GM21526 (cell line): Measurements from ENCODE around the gene RPTOR.

ENCODE experiments used
- ATAC-seq: cut with Tn5 transposase; IDR thresholded peaks from one replicate; pipeline ENCODE4 v1.9.1; 2021; ENCODE audit warnings: moderate library complexity; ENCODE audit not compliant: unreplicated experiment, low FRiP score

The RPTOR gene

DNA sequence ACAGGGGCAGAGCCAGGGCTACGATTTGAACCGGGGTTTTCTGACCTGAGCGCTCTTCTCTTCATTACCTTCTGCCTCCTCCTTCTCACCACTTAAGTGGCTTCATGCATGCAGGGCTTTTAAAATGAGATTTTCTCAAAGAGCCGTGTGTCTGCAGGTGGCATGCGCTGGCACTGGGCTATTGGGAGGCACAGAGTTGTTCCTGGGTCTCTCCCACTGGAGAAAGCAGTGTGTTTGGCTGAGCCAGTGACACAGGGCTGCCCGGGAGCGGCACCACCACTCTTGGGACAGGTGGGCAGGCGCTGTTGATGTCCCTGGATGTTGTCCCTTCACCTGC, 228.2 kb downstream of the RPTOR start:
- ATAC-seq = no peak

DNA sequence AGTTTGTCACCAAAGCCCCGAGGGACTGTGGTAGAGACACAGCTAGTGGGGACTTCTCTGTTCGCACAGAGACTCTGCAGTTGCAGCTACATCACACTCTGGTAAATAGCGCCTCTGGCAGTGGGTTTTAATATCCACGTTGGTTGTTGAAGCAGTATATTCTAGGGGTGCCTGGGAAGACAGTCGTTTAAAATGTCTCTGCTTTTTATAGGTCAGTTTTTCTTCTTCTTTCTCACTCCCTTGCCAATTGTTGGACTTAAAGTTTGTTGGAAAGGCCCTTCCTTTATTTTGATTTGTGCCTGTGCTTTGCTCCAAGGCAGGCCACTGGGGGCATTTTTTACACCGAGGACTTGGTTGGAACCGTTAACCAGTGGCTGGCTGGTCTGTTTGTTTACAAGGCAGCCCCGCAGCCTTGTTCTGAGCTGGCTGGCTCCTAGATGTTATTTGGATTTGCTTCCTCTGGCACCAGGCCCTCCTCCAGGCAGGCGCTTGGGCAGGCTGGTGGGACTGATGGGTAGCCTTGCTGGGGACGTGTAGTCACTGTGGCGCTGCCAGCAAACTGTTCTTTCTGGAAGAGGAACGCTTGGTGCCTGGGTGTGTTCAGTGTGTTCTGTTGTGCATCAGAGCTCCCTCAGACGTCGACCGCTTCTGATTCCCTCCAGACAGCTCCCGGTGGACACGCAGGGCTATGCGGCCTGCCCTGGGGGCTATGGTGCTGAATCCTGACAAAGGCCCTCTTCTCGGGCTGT, 228.8 kb downstream of the RPTOR start:
- ATAC-seq = no peak

DNA sequence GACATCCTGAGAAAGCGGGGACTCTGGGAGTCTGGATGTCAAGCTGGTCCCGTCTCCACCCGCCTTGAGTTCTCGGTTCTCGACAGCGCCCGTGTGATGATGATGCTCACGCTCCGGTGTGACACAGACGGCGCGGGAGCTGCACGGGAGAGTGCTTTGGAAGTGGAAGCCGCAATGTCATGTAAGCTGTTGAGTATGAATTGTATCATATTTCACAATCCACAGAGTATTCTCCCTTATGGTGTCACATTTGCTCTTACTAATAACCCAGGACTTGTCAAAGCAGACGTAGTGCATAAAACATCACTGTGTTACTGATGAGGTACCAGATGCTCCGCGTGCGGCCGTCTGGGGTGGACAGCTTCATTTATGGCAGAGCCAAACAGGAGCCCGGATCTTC, 229.5 kb downstream of the RPTOR start:
- ATAC-seq = no peak

DNA sequence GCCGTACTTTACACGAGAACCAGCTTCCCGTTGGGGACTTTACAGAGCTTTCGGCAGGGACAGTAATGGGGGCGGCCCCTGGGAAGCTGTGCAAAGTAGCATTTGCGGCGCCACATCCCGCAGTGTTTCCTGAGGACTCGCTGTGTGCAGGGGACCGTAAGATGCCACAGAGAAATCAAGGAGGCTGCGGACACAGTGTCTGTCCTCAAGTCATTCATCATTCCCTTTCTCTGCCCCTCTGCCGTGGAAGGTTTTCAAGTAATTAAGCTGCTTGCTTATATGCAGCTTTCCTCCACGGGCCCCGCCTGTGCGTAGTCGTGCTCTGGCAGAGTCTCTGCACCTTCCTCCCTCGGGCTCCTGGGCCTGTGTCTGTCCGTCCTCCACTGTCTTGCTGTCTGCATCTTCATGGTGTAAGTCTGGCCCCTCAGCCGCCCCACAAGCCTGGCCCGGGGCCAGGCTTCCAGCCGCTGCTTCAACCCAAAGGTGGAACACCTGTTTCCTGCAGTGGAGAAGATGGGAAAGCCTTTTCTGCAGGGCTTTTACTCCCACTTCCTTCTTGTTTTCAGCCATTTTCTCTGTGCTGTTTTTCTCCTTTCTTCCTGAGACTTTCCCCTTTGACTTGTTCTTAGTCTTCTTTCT, 230.1 kb downstream of the RPTOR start:
- ATAC-seq = no peak

DNA sequence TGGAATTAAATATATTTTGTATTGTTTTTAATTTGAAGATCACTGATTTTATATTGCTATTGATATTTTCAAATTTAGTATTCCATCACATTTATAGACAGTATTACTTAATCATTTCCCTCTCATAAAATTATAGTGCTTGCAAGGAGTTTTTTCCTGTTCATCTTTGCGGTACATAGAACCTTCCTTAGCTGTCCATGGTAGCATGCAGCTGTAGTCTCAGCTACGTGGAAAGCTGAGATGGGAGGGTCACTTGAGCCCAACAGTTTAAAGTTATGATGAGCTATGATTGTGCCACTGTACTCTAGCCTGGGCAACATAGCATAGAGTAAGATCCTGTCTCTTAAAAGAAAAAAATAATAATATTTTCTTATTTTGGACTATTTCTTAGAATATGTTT, 231.2 kb downstream of the RPTOR start:
- no peak for ATAC-seq

DNA sequence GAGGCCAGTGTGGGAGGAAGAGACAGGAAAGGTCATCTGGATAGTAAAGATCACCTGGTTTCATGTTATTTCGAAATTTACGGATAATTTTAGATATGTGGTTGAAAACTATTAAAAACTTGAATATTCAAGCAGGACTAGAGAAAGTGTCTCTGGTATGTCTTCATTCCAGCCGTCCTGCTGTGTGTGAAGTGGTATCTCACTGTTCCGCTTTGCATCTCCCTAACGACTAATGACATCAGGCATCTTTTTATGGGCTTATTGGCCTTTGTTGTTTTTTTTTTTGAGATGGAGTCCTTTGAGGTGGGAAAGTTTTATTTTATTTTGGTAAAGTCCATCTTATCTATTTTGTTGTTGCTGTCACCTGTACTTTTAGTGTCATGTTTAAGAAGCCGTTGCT, 232.6 kb downstream of the RPTOR start:
- no peak for ATAC-seq

DNA sequence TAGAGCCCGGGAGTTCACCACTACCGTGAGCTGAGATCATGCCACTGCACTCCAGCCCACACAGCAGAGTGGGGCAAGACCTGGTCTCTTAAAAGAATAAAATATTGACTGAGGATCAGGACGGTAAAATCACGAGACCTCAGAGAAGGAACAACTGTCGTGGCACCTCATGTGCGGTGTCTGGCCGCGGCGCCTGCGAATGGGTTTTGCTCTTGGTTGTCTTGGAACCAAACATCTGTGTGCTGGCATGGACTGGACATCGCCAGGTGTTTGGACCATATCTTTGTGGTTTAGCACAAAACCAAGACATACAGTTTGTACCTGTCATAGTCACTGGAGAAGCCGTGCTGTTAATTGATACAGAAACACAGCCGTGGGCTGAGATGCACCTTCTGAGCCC, 234.1 kb downstream of the RPTOR start:
- no peak for ATAC-seq

DNA sequence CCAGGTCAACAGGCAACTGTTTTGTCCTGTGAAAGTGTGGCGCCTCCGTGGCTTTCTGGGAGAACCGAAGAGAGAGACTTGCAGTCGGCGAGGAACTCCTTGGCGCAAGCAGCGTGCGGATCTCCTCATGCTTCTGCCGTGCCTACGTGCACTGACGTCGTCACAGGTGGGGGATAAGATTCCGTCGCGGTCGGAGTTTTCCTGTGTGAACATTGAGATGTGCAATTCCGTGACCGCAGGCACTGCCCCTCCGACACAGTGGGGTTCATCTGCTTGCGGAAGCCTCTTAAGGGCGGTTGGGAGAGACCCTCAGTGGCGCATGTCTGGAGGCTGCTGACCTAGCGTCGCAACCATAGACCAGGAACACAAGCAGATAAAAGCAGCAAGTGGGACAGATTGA, 234.7 kb downstream of the RPTOR start:
- ATAC-seq = no peak

DNA sequence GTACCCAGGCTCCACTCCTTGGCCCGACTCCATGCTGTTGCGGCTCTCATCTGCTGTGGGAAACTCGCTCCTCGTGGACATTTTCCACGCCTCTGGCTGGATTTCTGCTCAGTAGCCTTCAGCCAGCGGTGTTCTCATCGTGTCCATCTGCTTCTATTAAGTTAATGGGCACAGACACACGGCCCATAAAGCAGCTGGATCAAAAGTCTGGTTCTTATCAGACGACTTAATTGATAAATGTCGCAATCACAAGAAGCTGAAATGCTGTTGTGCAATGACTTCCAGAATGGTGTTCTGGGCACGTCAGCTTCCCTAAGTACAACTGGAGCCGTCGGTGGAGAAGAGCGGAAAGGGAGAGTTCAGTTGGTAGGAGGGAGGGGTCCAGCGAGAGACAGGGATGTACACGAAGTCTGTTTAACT, 235.3 kb downstream of the RPTOR start:
- no peak for ATAC-seq

DNA sequence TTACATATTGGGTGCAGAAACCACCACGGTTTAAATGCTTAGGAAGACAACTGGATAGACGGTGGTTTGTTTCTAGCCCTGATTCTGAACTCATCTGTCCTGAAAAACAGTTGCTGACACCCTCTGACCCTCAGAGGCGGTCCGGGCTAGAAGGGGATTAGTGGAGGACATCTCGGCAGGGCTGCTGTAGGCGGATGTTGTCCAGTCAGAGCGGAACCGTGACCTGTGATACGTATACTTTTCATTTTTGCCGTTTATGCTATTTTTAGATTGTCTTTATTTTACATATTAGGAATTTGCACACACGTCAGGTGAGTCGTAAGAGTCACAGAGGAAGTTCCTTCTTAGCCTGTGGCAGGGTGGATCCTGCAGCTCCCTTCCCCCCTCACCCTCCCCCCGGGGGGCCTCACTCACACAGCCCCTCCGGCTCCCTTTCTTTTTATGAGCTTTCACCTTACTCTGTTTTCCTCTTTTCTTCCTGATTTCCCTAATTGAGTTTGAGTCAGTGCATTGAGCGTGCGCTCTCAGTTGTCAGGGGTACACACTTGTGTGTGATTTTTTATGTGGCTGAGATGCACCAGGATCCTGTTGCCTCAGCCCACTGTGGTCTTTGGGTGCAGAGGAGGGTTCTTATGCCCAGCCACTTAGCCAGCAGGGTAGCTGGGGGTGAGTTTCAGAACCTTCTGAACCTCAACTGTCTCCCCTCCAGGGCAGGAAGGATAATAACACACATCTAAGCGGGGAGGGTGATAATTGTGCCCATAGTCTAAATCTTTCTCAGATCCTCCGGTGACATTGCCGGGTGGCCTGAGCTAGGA, 236.0 kb downstream of the RPTOR start:
- no peak for ATAC-seq

DNA sequence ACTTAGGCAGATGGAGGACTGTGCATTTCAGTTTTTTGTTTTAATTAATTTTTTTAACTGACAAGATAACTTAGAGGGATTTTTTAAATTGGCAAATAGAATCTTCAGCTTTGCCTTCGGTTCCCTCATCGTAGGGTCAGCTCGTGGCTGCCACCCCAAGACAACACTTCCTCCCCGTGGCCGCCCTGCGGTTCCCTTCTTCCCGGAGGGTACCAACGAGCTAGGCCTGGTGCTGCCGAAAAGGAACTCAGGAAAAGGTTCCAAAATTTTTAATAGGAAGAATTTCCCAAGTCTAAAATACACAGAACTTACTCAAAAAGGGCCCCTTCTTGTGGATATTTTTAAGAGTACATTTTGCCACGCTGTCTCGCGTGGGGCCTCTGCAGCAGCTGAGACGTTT, 236.6 kb downstream of the RPTOR start:
- ATAC-seq = no peak

DNA sequence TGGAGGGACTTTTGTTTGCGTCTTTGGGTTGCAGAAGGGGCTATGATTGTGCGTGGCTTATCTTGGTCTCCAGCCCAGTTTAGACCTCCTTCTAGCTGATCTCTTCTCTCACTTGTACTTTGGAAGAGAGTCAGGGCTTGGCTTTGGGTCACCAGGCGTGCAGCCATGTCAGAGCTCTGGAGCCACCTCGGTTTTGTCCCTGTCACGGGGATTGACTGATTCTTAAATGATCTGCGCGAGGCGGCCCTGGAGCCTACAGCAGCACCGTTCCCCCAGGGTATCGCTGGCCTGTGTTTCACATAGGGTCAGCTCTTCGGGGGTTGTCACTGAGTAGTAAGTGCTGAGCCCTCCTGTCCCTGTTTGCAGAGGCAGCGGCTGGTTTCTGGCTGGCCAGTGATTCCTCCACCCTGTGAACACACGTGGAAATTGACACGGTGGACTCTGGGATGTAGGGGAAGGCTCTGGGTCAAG, 237.2 kb downstream of the RPTOR start:
- ATAC-seq = no peak

DNA sequence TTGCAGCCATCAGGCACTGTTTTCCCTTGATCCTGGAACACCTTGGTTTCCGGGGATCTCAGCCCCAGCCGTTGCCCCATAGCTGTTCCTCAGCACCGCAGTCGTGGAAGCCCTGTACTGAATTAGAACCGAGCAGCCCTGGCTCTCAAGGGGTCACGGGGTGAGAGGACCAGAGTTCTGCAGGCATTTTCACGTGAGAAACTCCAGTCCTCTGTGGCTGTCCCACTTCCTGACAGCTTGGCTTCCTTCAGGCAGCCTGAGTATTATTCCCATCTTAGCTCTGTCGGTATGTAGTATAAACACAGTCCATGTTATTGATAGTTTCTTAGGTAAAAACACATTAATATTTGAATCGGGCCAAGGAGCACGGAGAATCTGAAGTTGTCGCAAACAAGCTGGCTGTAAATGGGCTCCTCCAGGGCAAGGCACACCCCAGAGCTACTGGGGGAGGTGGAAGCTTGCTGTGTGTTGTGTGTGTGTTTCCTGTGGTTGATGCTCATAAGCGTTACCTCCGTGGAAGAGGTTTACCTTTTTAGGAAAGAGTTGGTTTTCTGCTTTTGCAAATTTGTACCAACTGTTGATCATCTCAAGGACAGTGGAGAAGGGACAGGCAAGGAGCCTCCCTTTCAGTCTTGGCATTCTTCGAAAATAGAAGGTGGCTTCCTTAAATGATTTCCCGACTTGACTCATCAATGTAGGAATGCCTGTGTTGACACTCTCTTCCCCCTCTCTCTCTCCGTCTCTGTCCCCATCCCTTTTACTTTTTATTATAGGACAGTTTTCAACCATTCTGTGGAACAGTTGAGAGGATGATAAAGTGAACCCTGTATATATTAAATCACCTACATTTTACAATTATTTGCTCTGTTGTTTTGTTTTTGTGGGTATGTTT, 238.1 kb downstream of the RPTOR start:
- no peak for ATAC-seq

DNA sequence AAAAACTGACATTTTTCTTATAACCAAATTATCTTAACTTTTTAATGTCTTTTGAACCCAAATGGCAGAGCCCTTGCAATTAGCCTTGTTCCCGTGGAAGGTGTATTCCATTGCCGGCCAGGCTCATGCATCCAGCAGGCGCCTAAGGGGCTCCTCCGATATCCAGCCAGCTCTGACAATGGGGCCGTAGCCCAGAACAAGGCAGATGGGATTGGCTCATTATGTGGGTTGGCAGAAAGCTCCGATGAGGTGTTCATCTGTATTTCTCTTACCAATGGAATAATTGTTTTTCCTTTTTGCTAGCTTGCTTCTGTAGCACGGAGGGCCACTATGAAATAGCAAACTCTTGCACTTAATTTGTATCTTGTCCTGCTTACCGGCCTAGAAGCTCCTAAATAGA, 238.8 kb downstream of the RPTOR start:
- no peak for ATAC-seq

DNA sequence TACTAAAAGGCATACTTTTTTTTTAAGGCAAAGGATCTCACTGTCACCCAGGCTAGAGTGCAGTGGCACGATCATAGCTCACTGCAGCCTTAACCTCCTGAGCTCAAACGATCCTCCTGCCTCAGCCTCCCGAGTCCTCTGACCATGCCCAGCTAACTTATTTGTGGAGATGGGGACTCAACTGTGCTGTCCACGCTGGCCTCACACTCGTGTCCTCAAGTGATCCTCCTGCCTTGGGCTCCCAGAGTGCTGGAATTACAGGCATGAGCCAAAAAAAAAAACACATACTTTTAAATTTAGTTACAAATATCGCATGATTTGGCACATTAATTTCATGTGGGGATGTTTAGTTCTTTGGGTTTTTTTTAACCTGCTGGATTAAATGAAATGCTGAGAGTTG, 239.3 kb downstream of the RPTOR start:
- ATAC-seq = no peak

DNA sequence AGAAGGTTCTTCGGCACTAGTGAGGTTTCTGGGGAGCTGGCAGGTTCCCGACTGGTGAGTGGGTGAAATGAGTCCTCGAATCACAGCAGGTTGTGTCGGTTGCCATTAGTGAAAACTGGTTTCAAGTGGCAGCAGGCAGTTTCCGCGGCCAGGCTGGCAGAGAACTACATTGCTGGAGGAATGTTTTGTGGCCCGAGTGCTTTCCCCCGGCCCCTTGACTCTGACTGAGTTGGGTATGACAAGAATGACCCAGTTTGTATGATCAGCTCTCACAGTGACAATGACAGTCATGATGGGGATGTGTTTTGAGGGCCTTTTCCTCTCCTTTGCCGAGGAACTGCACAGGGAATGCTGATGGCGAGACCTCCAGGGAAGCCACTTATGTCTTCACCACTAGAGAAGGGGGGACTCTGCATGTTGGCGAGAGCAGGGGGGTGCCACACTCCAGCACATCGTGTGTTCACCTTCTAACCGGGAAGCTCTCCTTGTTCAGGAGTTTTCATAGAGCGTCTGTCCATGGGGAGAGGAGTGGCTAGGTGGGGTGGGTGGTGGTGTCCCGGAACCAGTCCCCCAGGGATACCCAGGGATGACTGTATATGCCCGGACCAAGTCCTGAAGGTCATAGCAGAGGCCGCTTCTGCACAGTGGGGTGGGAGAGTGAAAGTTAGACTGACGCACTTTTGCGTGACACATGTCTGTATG, 241.0 kb downstream of the RPTOR start:
- ATAC-seq = no peak

DNA sequence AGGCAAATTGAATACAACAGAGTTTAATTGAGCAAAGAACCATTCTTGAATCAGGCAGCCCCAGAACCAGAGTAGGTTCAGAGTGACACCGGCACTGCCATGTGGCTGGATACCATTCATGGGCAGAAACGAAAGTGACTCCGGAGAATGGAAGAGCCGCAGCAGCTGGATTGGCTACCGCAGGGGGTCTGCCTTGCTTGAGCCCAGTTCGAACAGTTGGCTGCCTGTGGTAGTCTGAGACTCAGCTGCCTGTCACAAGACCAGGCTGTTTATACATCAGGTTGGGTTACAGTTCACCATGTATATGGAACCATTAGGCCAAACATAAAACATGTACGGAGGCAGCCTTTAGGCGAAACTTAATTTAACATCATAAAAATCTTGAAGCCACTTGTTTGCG, 241.8 kb downstream of the RPTOR start:
- no peak for ATAC-seq

DNA sequence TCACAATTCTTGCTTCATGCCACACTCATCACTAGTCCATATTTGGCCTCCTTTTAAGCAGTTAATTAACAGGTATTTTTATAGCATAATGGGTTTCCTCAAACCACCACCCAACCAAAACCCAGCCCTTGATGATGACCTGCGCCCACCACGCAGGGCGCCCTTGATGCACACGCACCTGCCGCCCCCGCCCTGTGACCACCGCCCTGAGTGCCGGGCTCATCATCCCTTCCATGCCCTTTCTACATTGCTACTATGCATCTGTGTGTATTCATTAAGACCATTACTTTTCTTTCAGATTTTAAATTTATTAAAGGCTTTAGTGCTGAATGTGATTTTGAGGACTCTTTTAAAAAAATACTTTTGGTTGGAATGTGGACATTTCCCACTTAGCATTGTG, 242.2 kb downstream of the RPTOR start:
- ATAC-seq = no peak

DNA sequence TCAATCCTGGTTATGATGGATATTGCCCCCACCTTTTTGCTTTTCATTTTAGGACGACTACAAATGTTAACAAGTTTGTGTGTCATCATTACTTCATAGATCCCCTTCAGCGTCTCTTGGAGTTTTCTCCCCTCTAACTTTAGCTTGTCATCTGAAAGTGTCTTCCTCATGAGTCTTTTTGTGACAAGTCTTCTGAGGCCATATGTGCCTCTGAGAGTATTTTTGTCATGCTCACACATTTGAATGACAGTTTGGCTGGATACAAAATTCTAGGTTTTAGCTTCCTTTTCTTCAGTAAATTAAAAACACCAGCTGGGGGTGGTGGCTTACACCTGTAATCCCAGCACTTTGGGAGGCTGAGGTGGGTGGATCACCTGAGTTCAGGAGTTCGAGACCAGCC, 243.2 kb downstream of the RPTOR start:
- ATAC-seq = no peak

DNA sequence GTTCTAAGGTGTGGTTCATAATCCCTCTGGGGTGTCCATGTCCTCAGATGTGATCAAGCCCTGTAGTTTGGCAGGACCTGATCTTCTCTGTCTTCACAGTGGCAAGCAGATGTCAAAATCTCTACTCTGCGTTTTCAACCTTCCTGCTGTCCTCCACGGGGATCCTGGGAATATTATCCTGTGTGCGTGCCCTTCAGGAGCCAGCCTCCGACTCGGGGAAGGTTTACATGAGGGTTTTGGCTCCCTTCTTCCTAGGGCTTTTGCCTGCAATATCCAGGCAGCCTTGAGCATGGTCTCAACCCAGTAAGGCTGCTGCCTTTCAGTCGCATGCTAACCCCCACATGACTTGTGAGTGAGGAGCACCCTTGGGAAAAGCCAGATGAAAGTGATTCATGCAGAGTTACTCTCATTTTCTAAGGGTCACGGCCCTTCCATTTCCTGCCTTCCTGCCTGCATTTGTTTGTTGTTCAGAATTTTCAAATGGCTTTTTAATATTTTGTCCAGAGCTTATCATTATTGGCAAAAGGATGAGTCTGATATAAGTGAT, 244.8 kb downstream of the RPTOR start:
- no peak for ATAC-seq
